Tibial artery (tissue), 4 donors: ENCODE results near the gene ADGRL3.
"Not testable (repeated sequence)": the region's sequence is repeated elsewhere in the genome, so short reads cannot be mapped to it uniquely, and the experiment has no call there.

ENCODE experiments used
- DNase-seq, 2 donors: peaks; one replicate each; pipeline ENCODE4 v3.0.0-alpha.2; 2019
- H3K27ac ChIP-seq, 2 donors: fragments of 200-600 bp; sonication (generic) in 1 of 2; 1 replicate in 1 of 2; 2 replicates in 1 of 2; pipeline ENCODE4 v1.5.1; 2018 to 2019; ENCODE audit warnings: mild to moderate bottlenecking in 1 of 2
- H3K27me3 ChIP-seq, 2 donors: fragments of 200-600 bp; sonication (generic) in 1 of 2; one replicate each; pipeline versions ENCODE4 v1.5.1 to v1.6.0; 2016 to 2019
- H3K36me3 ChIP-seq, 3 donors: fragments of 200-600 bp; sonication (generic) in 2 of 3; one replicate each; pipeline ENCODE4 v1.5.1; 2016 to 2019; ENCODE audit warnings: mild to moderate bottlenecking in 2 of 3
- H3K4me1 ChIP-seq, 4 donors: fragments of 200-600 bp; sonication (generic) in 2 of 4; 1 replicate in 3 of 4; 2 replicates in 1 of 4; pipeline ENCODE4 v1.5.1; 2016 to 2019
- H3K4me3 ChIP-seq, 2 donors: fragments of 200-600 bp; sonication (generic) in 1 of 2; 1 replicate in 1 of 2; 2 replicates in 1 of 2; pipeline ENCODE4 v1.5.1; 2018 to 2019; ENCODE audit warnings: mild to moderate bottlenecking in 2 of 2
- H3K9me3 ChIP-seq, 3 donors: fragments of 200-600 bp; sonication (generic) in 1 of 3; one replicate each; pipeline ENCODE4 v1.5.1; 2016 to 2019
- CTCF ChIP-seq, 2 experiments: fragments of 200-600 bp in 1 of 2; fragments of 450-650 bp in 1 of 2; IDR thresholded peaks; one replicate each; pipeline ENCODE4 v1.5.1; 2017 to 2019; ENCODE audit warnings: antibody characterized with exemption in 2 of 2, mild to moderate bottlenecking in 1 of 2, moderate library complexity in 1 of 2
- intact Hi-C: fragments of 100-400 bp; cut with DNase I; formaldehyde crosslinking; loops from one replicate; pipeline ENCODE4 v1.15.0; 2023; ENCODE audit warnings: low total_unique reads

Gene ADGRL3

GRCh38 chr4:61741327-61742096, 541.4 kb downstream of the ADGRL3 start:
- Histone ChIP-seq H3K27ac (peak overlapping the region in 1 of 2 donors; percentile 27), H3K36me3 (no peaks in the 10 kb centered on the region), H3K4me1 (peaks cover 0 to 24% (median 2%) of the 10 kb centered on the region in 4 donors), H3K27me3 (no peaks in the 10 kb centered on the region), H3K9me3 (no peaks in the 10 kb centered on the region), H3K4me3 (no peak overlapping the region)
- intact Hi-C loops = no loop called here
- peak; percentile 52 to 55 for TF ChIP-seq CTCF (IDR thresholded peaks at IDR 0.05)
- no peak for DNase-seq

DNA sequence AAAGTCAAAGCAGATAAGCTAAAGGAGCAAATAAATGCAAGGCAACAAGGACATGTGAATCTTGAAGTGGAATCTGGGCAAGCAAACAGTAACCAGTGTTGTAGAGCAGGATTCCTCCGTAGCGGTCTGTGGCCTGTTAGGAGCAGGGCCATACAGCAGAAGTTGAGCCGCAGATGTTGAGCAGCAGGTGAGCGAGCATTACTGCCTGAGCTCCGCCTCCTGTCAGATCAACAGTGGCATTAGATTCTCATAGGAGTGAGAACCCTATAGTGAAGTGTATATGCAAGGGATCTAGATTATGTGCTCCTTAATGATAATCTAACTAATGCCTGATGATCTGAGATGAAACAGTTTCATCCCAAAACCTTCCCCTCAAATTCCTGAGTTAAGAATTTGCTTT, 550.7 kb downstream of the ADGRL3 start:
- no peaks in the 10 kb centered on the region for H3K27me3 ChIP-seq
- DNase-seq = no peak

GRCh38 chr4:61752617-61753016, 552.5 kb downstream of the ADGRL3 start:
- Histone ChIP-seq H3K4me3 (no peak overlapping the region), H3K27ac (no peak overlapping the region), H3K9me3 (no peaks in the 10 kb centered on the region), H3K36me3 (no peaks in the 10 kb centered on the region), H3K4me1 (peaks cover 0 to 5% (median 0%) of the 10 kb centered on the region in 4 donors), H3K27me3 (no peaks in the 10 kb centered on the region)
- no peak for TF ChIP-seq CTCF (IDR thresholded peaks at IDR 0.05)
- intact Hi-C loops = no loop called here
- DNase-seq = no peak

More for the DNA sequence above, 550.7 kb downstream of the ADGRL3 start:
- peaks cover 0 to 5% (median 0%) of the 10 kb centered on the region in 4 donors for H3K4me1 ChIP-seq
- no peak for TF ChIP-seq CTCF (IDR thresholded peaks at IDR 0.05)
- no peaks in the 10 kb centered on the region for H3K9me3 ChIP-seq
- H3K4me3 ChIP-seq = no peak overlapping the region
- H3K36me3 ChIP-seq = no peaks in the 10 kb centered on the region
- no peak overlapping the region for H3K27ac ChIP-seq
- intact Hi-C loops = no loop called here

DNA sequence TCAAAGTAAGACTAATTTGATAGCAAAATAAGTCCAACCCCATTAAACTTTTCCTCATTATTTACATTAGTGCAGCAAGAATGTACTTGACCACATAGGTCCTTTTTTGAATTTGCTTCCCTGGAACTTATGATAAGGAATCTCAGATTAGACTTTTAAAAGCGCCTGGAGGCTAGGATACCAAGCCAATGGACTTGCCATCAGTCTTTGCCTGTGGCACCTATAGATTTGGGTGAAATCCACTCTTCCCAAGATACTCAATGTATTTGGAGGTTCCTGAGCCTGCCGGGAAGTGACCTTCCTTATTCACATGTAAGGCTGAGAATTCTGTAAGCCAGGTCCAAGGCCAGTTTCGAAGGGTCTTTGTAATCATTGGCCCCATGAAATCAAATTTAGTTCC, 553.6 kb downstream of the ADGRL3 start:
- DNase-seq = no peak
- TF ChIP-seq CTCF (IDR thresholded peaks at IDR 0.05) = no peak
- Histone ChIP-seq H3K36me3 (no peaks in the 10 kb centered on the region), H3K4me1 (peaks cover 0 to 5% (median 0%) of the 10 kb centered on the region in 4 donors), H3K4me3 (no peak overlapping the region), H3K27me3 (no peaks in the 10 kb centered on the region), H3K27ac (no peak overlapping the region), H3K9me3 (no peaks in the 10 kb centered on the region)
- intact Hi-C loops = no loop called here

- H3K9me3 ChIP-seq, DNase-seq, H3K4me1 ChIP-seq, H3K36me3 ChIP-seq, H3K27me3 ChIP-seq, H3K27ac ChIP-seq, H3K4me3 ChIP-seq, intact Hi-C loops: not testable (repeated sequence)
Observed at GRCh38 chr4:61756937-61757336, 556.8 kb downstream of the ADGRL3 start.

GRCh38 chr4:61757983-61758382, 557.9 kb downstream of the ADGRL3 start:
- H3K36me3 ChIP-seq, H3K27ac ChIP-seq, H3K4me1 ChIP-seq, H3K4me3 ChIP-seq, intact Hi-C loops, H3K9me3 ChIP-seq, H3K27me3 ChIP-seq, DNase-seq: not testable (repeated sequence)

DNA sequence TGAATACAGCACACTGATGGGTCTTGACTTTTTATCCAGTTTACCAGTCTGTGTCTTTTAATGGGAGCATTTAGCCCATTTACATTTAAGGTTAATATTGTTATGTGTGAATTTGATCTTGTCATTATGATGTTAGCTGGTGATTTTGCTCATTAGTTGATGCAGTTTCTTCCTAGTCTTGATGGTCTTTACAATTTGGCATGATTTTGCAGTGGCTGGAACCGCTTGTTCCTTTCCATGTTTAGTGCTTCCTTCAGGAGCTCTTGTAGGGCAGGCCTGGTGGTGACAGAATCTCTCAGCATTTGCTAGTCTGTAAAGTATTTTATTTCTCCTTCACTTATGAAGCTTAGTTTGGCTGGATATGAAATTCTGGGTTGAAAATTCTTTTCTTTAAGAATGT, 558.5 kb downstream of the ADGRL3 start:
- H3K27me3 ChIP-seq, DNase-seq, H3K27ac ChIP-seq, H3K9me3 ChIP-seq, intact Hi-C loops, H3K4me3 ChIP-seq, H3K36me3 ChIP-seq, H3K4me1 ChIP-seq: not testable (repeated sequence)

DNA sequence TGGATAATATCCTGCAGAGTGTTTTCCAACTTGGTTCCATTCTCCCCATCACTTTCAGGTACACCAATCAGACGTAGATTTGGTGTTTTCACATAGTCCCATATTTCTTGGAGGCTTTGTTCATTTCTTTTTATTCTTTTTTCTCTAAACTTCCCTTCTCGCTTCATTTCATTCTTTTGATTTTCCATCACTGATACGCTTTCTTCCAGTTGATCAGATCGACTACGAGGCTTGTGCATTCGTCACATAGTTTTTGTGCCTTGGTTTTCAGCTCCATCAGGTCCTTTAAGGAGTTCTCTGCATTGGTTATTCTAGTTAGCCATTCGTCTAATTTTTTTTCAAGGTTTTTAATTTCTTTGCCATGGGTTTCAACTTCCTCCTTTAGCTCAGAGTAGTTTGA, 559.1 kb downstream of the ADGRL3 start:
- H3K4me3 ChIP-seq, H3K36me3 ChIP-seq, DNase-seq, intact Hi-C loops, H3K27ac ChIP-seq, H3K27me3 ChIP-seq, H3K4me1 ChIP-seq, H3K9me3 ChIP-seq: not testable (repeated sequence)

- DNase-seq, H3K4me3 ChIP-seq, H3K36me3 ChIP-seq, H3K27me3 ChIP-seq, H3K27ac ChIP-seq, H3K4me1 ChIP-seq, H3K9me3 ChIP-seq, intact Hi-C loops: not testable (repeated sequence)
Observed at GRCh38 chr4:61759885-61760284, 559.8 kb downstream of the ADGRL3 start.
